KOPT-K1 (cell line): ENCODE measurements around the gene MTA1.

Source experiments
- H3K27ac ChIP-seq: fragments of 200-600 bp; sonication (generic); 2 replicates; pipeline ENCODE4 v1.5.1; 2016; ENCODE audit warnings: antibody characterized with exemption, mild to moderate bottlenecking, low read depth, low read length; ENCODE audit not compliant: poor library complexity, severe bottlenecking
- H3K36me3 ChIP-seq: fragments of 200-600 bp; sonication (generic); 2 replicates; pipeline ENCODE4 v1.5.1; 2017; ENCODE audit warnings: antibody characterized with exemption, mild to moderate bottlenecking, low read length, moderate library complexity; ENCODE audit not compliant: insufficient read depth
- H3K9me3 ChIP-seq: fragments of 200-600 bp; sonication (generic); 2 replicates; pipeline ENCODE4 v1.5.1; 2017; ENCODE audit warnings: antibody characterized with exemption, low read length, mild to moderate bottlenecking; ENCODE audit not compliant: insufficient read depth, poor library complexity, severe bottlenecking

Gene MTA1

GRCh38 chr14:105448706-105449111, 29.1 kb downstream of the MTA1 start:
- peaks cover 89% of the 10 kb centered on the region for H3K36me3 ChIP-seq
- no peak overlapping the region for H3K27ac ChIP-seq
- no peaks in the 10 kb centered on the region for H3K9me3 ChIP-seq

DNA sequence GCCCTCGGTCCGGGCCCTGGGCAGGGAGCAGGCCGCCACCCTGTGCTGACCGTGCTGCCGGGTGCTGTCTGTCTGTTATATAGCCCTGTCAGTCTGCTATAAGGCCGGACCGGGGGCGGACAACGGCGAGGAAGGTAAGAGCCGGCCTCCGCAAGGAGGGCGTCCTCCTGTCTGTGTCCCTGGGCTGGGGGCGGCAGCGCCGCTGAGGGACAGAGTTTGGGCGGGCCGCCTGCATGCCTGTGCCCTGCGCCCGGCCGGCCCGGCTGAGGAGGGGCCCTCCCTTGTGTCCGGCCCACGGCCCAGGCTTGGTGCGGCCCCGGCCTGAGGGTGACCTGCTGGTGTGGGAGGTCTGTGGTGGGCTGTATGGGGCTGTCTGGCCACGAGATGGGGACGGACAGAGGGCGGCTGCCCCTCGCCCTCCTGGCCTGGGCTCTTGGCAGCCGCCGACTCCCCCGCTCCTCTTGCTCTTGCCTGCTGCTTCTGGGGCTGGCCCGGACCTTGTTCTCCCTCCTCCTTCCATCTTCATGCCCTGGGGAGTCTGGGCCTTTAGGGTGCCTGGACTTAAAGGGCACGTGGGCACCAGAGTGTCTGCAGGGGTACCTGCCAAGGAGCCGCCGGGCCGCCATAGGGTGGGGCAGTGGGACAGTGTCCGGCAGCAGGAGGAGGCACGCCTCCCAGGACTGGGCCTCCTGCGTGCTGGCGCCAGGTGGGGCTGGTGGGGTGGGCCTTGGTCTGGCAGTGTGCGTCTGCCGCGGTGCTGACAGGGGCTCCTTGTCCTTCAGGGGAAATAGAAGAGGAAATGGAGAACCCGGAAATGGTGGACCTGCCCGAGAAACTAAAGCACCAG, 29.9 kb downstream of the MTA1 start:
- H3K27ac ChIP-seq: no peak overlapping the region
- peaks cover 97% of the 10 kb centered on the region for H3K36me3 ChIP-seq

GRCh38 chr14:105450123-105450505, 30.5 kb downstream of the MTA1 start:
- no peaks in the 10 kb centered on the region for H3K9me3 ChIP-seq
- H3K36me3 ChIP-seq: peaks cover 98% of the 10 kb centered on the region
- H3K27ac ChIP-seq: no peak overlapping the region

More for the DNA sequence above, 29.9 kb downstream of the MTA1 start:
- no peaks in the 10 kb centered on the region for H3K9me3 ChIP-seq

GRCh38 chr14:105450864-105451720, 31.5 kb downstream of the MTA1 start:
- no peak overlapping the region for H3K27ac ChIP-seq
- H3K36me3 ChIP-seq: peaks cover 98% of the 10 kb centered on the region
- no peaks in the 10 kb centered on the region for H3K9me3 ChIP-seq

DNA sequence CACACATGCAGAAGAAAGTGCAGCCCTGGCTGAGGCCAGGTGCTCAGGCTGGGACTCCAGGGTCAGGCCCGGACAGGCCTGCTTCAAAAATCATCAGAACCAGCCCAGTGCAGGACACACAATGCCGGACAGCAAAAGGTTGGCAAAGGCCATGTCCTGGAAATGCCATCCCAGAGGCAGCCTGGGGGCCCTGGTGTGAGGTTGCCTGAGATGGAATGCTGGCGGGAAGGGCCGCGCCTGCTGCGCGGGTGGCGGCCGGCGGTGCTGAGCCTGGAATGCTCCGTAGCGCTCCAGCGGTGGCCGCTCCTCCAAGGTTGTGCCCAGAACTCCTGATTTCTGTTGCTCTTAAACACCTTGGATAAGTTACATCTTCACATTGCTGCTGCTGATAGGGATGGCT, 33.3 kb downstream of the MTA1 start:
- Histone ChIP-seq H3K9me3 (no peaks in the 10 kb centered on the region), H3K36me3 (peaks cover 96% of the 10 kb centered on the region), H3K27ac (no peak overlapping the region)

- peaks cover 96% of the 10 kb centered on the region for H3K36me3 ChIP-seq
- H3K9me3 ChIP-seq: no peaks in the 10 kb centered on the region
- no peak overlapping the region for H3K27ac ChIP-seq
Observed at GRCh38 chr14:105453847-105454246, 34.2 kb downstream of the MTA1 start.

GRCh38 chr14:105455086-105455640, 35.5 kb downstream of the MTA1 start:
- H3K36me3 ChIP-seq: peaks cover 86% of the 10 kb centered on the region
- H3K9me3 ChIP-seq: no peaks in the 10 kb centered on the region
- H3K27ac ChIP-seq: no peak overlapping the region

GRCh38 chr14:105455766-105456660, 36.4 kb downstream of the MTA1 start:
- Histone ChIP-seq H3K36me3 (peaks cover 86% of the 10 kb centered on the region), H3K9me3 (no peaks in the 10 kb centered on the region), H3K27ac (no peak overlapping the region)

DNA sequence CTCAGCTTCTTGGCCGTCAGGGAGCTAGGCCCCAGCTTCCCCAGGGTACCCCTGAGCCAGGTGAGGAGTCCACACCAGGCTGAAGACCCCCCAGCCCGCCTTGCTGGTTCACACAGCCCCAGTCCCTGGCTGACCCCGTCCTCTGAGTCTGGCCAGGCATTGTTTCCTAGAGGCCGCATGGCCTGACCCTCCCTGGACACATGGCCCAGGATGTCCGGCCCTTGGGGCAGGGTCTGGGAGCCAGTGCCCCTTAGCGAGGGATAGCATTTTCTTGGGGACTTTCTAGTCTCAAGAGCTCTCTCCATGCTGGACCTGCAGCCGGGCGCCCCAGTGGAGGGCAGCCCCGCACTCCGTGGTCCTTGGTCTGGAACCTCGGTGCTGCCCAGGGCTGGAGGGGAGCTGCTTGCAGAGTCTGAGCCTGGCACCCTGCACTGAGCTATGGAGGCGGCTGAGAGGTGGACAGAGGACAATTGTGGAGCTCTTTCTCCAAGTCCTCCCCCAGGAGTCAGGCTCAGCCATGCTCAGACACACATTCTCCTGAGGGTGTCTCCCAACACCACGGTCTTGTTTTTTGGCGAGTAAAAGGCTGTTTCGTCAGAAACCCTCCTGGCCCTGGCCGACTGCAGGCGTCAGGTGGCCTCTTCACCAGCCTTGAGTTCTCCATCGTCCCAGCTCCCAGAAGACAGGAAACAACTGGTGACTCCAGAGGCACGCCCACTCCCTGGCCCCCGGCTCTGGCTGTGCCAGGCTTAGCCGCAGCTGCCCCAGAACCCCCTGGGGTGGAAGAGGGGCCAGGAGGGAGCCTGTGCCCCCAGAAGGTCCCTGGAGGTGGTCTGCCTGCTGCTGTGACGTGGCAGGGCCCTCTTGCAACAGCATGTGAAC, 37.4 kb downstream of the MTA1 start:
- no peak overlapping the region for H3K27ac ChIP-seq
- no peaks in the 10 kb centered on the region for H3K9me3 ChIP-seq
- H3K36me3 ChIP-seq: peaks cover 88% of the 10 kb centered on the region

DNA sequence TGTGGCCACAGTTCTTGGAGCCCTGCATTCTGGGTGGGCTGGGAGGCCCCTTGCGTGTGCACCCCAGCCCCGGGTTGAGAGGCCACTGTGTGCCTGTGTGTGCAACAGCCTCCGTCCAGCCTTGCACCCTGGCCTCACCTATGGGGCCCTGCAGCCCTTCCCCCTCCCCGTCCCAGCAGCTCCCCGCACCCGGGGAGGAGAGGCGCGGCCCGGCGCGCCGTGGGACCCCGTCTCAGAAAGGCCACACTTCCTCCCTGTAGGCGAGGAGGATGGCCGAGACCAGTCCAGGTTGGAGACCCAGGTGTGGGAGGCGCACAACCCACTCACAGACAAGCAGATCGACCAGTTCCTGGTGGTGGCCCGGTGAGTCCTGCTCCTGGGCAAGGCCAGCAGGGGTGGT, 38.4 kb downstream of the MTA1 start:
- H3K36me3 ChIP-seq: peaks cover 88% of the 10 kb centered on the region
- no peaks in the 10 kb centered on the region for H3K9me3 ChIP-seq
- H3K27ac ChIP-seq: no peak overlapping the region

DNA sequence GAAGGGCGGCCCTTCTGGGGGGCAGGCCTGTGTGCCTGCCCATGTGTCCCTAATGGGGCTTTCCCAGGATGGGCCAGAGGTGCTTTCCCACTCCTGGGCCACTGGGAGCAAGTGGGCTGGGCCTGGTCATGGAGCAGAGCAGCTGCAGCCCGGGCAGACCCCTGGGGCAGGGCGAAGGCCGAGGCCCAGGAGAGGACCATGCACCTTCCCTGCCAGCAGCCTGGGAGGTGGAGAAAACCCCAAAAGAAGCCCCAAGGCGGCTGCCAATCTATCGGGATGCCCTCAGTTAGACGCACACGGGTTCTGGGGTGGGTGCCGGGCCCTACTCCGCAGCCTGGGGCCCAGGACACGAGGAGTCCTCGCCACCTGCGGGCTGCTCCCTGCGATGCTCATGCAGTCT, 38.9 kb downstream of the MTA1 start:
- Histone ChIP-seq H3K9me3 (no peaks in the 10 kb centered on the region), H3K36me3 (peaks cover 88% of the 10 kb centered on the region)

DNA sequence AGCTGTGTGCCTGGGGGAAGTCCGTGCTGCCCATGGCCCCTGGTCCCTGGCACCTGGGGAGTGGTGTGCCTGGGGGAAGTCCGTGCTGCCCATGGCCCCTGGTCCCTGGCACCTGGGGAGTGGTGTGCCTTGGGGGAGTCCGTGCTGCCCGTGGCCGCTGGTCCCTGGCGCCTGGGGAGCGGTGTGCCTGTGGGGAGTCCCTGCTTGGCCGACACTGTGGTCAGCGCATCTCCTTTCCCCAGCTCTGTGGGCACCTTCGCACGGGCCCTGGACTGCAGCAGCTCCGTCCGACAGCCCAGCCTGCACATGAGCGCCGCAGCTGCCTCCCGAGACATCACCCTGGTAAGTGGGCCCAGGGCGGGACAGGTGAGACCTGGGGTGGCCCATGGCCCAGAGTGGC, 40.5 kb downstream of the MTA1 start:
- peaks cover 88% of the 10 kb centered on the region for H3K36me3 ChIP-seq
- H3K27ac ChIP-seq: no peak overlapping the region
- no peaks in the 10 kb centered on the region for H3K9me3 ChIP-seq

More for the DNA sequence above, 38.9 kb downstream of the MTA1 start:
- no peak overlapping the region for H3K27ac ChIP-seq

GRCh38 chr14:105460616-105461015, 41.0 kb downstream of the MTA1 start:
- H3K9me3 ChIP-seq: no peaks in the 10 kb centered on the region
- peaks cover 88% of the 10 kb centered on the region for H3K36me3 ChIP-seq
- H3K27ac ChIP-seq: no peak overlapping the region

- no peaks in the 10 kb centered on the region for H3K9me3 ChIP-seq
- no peak overlapping the region for H3K27ac ChIP-seq
- H3K36me3 ChIP-seq: peaks cover 88% of the 10 kb centered on the region
Observed at GRCh38 chr14:105461903-105462302, 42.3 kb downstream of the MTA1 start.
